HUES6 (cell line): ENCODE results near the gene DOC2A.
"Not testable (repeated sequence)": the region's sequence is repeated elsewhere in the genome, so short reads cannot be mapped to it uniquely, and the experiment has no call there.

Source experiments
- H3K27ac ChIP-seq: 2 replicates; pipeline ENCODE4 v1.7.0; 2013; ENCODE audit warnings: low read depth, mild to moderate bottlenecking, low read length, inconsistent platforms
- H3K27me3 ChIP-seq: 2 replicates; pipeline ENCODE4 v1.6.1; 2013; ENCODE audit warnings: low read length; ENCODE audit not compliant: control insufficient read depth, insufficient read depth
- H3K36me3 ChIP-seq: 2 replicates; pipeline ENCODE4 v1.6.1; 2013; ENCODE audit warnings: low read length; ENCODE audit not compliant: control insufficient read depth, insufficient read depth
- H3K4me1 ChIP-seq: 2 replicates; pipeline ENCODE4 v1.6.1; 2013; ENCODE audit warnings: low read length; ENCODE audit not compliant: control insufficient read depth, insufficient read depth
- H3K4me3 ChIP-seq: 2 replicates; pipeline ENCODE4 v1.5.1; 2013; ENCODE audit warnings: low read depth, low read length
- H3K9ac ChIP-seq: one replicate; pipeline ENCODE4 v1.6.1; 2013; ENCODE audit warnings: mild to moderate bottlenecking, low read length
- H3K9me3 ChIP-seq: 2 replicates; pipeline ENCODE4 v1.6.1; 2013; ENCODE audit warnings: low read depth, low read length; ENCODE audit not compliant: control insufficient read depth, insufficient read depth

The DOC2A gene

DNA sequence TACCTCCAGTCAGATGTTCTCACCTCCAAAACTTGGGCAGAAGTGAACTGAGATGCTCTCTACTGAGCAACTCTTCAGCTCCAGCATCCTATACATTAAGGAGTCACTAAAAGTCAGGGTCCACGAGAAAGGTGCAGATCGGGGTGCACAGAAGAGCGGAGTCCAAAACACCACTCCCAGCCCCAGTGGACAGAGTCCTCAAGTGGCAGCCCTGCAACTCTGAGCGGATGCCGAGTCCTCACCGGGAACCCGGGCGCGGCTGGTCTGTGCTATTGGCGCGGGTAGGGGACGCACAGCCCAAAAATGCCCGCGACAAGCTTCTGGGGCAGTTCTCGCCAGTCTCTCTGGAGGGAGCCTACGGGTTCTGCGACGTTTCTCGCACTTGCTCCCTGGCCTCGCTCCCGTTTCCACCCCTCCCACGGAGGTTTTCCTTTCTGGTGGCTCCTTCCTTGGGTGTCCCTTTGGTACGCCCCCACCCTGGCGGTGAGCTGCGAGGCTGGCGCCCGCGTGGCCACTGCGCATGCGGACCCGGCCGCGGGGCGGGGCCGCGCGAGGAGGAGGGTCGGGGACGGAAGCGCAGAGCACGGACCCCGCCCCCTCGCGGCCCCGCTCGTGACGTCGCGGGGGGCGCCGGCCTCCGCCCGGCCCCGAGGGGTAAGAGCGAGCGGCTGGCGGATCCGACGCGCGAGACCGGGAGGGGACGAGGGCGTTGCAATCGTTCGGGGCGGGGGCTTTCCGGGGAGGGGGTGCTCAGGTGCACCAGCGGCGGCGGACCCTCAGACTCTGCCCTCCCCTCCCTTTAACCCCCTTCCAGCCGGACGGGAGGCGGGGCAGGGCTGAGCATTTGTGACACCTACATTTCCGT is 49.1 kb downstream of the DOC2A start, which contains the start of gene TMEM219:
Gene TMEM219, plus strand, starts transcription at position 601 of the 865 bp plus-strand sequence. CDS start 1,065 bp downstream, outside the sequence.
- peaks cover 9% of the 10 kb centered on the region; the same call in 1 of the 2 replicates for H3K4me1 ChIP-seq
- H3K4me3 ChIP-seq: peak within 1 kb of the TSS; percentile 69

DNA sequence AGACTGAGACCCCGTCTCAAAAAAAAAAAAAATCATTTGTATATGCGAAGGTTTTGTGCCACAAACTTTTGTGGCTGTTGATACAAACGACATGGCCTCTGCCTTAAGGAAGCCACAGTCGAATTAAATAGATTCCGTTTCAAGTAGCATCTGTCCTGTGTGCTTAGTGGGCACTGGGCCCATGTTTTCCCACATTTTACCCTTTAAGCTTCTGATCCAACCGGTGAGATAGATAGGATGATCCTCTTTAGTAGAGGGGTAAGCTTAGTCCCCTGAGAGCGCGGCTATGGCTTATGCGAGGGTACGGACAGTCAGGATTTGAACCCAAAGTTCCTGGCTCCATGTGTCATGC is 49.7 kb downstream of the DOC2A start:
- Histone ChIP-seq H3K27me3 (no peaks in the 10 kb centered on the region), H3K9me3 (no peaks in the 10 kb centered on the region), H3K36me3 (no peaks in the 10 kb centered on the region; the same call in 1 of the 2 replicates), H3K4me3 (peak overlapping the region; percentile 69), H3K9ac (peak overlapping the region; percentile 84), H3K4me1 (peaks cover 9% of the 10 kb centered on the region; the same call in 1 of the 2 replicates), H3K27ac (no peak overlapping the region)

More for the DNA sequence above, 49.1 kb downstream of the DOC2A start, which contains the start of gene TMEM219:
- Histone ChIP-seq H3K9ac (peak within 1 kb of the TSS; percentile 84), H3K36me3 (no peaks in the 10 kb centered on the region; the same call in 1 of the 2 replicates), H3K27me3 (no peaks in the 10 kb centered on the region), H3K9me3 (no peaks in the 10 kb centered on the region), H3K27ac (peak within 1 kb of the TSS; percentile 75; the same call in 1 of the 2 replicates)

DNA sequence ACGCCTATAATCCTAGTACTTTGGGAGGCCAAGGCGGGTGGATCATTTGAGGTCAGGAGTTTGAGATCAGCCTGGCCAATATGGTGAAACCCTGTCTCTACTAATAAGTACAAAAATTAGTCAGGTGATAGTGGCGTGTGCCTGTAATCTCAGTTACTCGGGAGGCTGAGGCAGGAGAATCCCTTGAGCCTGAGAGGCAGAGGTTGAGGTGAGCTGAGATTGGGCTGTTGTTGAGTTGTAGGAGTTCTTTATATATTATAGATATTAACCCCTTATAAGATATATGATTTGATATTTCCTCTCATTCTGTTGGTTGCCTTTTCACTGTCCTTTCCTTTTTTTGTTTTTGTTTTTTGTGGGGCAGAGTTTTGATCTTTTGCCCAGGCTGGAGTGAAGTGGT is 51.0 kb downstream of the DOC2A start:
- H3K9ac ChIP-seq, H3K4me3 ChIP-seq, H3K27ac ChIP-seq, H3K27me3 ChIP-seq, H3K36me3 ChIP-seq, H3K4me1 ChIP-seq, H3K9me3 ChIP-seq: not testable (repeated sequence)

DNA sequence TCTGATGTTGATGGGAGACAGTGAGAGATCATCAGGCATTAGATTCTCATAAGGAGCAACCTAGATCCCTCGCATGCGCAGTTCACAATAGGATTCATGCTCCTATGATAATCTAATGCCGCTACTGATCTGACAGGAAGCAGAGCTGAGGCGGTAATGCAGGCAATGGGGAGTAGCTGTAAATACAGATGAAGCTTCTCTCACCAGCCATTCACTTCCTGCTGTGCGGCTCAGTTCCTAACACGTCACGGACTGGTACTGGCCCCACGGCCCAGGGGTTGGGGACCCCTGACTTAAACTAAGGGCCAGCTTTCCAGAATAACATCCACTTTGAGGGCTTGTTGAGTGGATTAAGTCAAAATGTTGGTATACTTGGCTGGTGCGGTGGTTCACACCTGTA is 51.5 kb downstream of the DOC2A start:
- Histone ChIP-seq H3K9me3 (no peaks in the 10 kb centered on the region), H3K4me1 (peaks cover 9% of the 10 kb centered on the region; the same call in 1 of the 2 replicates), H3K36me3 (no peaks in the 10 kb centered on the region), H3K4me3 (no peak overlapping the region), H3K27me3 (no peaks in the 10 kb centered on the region), H3K27ac (no peak overlapping the region), H3K9ac (no peak overlapping the region)

DNA sequence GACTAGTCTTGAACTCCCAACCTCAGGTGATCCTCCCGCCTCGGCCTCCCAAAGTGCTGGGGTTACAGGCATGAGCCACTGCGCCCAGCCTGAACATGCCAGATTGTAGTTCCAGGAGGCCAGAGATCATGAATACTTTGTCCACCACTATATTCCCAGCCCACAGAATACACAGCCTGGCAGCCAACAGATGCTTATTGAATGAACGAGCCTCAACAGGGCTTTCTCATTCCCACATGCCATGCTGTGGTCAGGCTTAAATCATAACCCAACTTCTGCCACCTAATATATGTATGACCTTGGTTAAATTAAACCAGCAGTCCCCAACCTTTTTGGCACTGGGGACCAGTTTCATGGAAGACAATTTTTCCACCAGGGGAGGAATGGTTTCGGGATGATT is 52.1 kb downstream of the DOC2A start:
- Histone ChIP-seq H3K27ac (no peak overlapping the region), H3K9ac (no peak overlapping the region), H3K36me3 (no peaks in the 10 kb centered on the region), H3K4me3 (no peak overlapping the region), H3K4me1 (peaks cover 9% of the 10 kb centered on the region; the same call in 1 of the 2 replicates), H3K9me3 (no peaks in the 10 kb centered on the region), H3K27me3 (no peaks in the 10 kb centered on the region)
